GM21786 (cell line): ENCODE measurements around the gene PRMT9.

Experiments
- ATAC-seq: cut with Tn5 transposase; IDR thresholded peaks from one replicate; pipeline ENCODE4 v1.9.1; 2021; ENCODE audit not compliant: unreplicated experiment

Gene PRMT9

DNA sequence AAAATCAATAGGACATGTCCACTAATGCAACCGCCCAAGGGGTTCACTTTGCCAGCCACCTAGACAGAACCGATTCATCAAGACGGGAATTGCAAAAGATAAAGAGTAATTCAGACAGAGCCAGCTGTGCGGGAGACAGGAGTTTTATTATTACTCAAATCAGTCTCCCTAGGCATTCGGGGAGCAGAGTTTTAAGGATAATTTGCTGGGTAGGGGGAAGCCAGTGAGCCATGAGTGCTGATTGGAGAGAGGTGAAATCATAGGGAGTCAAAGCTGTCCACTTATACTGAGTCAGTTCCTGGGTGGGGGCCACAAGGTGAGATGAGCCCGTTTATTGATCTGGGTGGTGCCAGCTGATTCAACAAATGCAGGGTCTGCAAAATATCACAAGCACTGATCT, 58.2 kb downstream of the PRMT9 start:
- no peak for ATAC-seq

GRCh38 chr4:147620315-147620714, 63.6 kb downstream of the PRMT9 start:
- ATAC-seq: no peak

- peak; percentile 9 for ATAC-seq
Measured at GRCh38 chr4:147617841-147618691, 65.9 kb downstream of the PRMT9 start.

- peak; percentile 99 for ATAC-seq
Measured at GRCh38 chr4:147617173-147617840, 66.7 kb downstream of the PRMT9 start, which contains the start of gene TMEM184C. Gene TMEM184C (plus strand): TSS chr4:147617397. CDS start chr4:147617957, 560 bp downstream.

DNA sequence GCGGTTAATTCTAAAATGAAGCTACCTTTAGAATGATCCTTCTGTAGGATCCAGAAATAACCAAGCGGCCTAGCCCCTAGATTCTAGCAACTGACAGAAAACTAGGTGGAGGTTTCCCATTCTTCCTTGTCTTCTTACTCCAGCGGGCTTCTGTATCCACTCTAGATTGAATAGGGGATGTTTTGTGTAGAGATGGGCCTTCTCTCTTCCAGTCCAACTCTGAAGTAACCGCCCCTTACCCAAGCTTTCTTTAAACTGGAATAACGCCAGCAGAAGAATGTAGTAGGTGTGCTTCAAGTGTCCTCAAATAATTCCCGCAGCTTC, 67.2 kb downstream of the PRMT9 start:
- peak; percentile 7 for ATAC-seq

- ATAC-seq: no peak
Measured at GRCh38 chr4:147610686-147611085, 73.3 kb downstream of the PRMT9 start.

DNA sequence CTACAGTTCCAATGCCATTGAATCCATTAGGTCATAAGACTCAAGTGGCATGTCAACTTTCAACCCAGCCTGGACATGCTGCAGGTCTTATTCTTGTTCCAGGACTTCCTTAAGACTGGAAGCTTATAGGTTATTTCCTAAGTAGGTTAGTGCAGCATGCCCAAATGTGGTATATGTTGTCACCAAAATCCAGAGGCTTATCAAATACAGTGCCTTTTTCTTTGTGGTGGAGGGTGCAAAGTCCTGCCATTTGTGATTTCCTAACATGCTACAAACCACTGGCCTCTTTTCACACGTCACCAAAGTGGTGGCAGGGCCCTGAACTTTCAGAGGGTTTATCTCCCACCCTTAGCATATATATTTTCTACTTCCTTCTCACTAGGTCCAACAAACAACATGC, 76.5 kb downstream of the PRMT9 start:
- no peak for ATAC-seq

DNA sequence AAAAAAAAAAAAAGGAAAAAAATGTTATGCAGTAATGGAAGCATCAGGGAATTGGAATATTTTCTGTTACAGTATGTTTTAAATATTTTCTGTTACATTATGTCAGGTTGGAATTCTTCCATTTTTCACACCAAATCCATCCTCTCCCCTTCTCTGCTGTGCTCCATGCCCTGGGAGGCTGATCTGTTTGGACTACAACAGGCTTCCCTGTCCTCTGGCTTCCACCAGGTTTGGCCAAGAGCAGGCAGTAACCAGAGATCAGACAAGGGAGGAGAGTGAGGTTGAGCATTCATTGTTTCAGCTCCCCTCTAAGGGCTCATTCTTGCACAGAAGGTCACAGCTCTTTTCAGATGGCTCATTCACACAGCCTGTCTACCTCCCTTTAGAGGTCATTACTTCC, 78.5 kb downstream of the PRMT9 start:
- ATAC-seq: no peak

- no peak for ATAC-seq
Measured at GRCh38 chr4:147599769-147600168, 84.2 kb downstream of the PRMT9 start.

GRCh38 chr4:147599206-147599605, 84.8 kb downstream of the PRMT9 start:
- no peak for ATAC-seq

- no peak for ATAC-seq
Measured at GRCh38 chr4:147597561-147597960, 86.4 kb downstream of the PRMT9 start.

DNA sequence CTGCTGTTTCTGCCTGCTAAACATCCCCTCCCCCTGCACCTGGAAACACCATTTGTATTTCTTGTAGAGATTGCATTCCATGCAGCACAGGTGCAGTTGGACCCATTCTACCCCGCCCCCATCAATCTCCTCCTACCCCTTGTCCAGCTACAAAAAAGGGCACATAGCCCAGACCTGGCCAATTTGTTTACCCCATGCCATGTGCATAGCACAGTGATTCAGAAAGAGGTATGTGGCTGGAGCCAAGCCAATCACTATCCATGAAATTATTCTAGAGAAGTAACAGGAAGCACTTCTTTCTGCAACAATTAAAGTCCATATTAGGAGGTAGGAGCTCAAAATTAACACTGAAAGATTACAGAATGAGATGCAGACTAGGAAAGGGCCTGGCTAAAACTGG, 87.0 kb downstream of the PRMT9 start:
- ATAC-seq: no peak

- no peak for ATAC-seq
Measured at GRCh38 chr4:147596377-147596776, 87.6 kb downstream of the PRMT9 start.

DNA sequence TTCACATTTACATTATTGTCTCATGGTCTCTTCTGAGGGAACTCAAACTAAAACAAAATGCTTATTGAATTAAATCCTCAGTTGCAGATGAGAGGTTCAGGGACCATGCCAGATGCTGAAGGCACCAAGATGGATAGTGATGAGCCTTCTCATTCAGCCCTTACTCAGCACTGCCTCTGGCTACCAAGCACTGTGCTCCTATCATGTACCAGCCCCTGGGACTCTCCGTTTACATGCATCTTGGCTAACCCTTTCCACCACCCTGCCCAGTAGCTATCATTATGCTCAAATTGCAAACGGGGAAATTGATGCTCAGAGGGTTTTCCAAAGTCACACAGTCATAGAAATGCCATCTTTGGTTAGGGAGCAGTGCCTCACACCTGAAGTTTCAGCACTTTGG, 89.4 kb downstream of the PRMT9 start:
- no peak for ATAC-seq

DNA sequence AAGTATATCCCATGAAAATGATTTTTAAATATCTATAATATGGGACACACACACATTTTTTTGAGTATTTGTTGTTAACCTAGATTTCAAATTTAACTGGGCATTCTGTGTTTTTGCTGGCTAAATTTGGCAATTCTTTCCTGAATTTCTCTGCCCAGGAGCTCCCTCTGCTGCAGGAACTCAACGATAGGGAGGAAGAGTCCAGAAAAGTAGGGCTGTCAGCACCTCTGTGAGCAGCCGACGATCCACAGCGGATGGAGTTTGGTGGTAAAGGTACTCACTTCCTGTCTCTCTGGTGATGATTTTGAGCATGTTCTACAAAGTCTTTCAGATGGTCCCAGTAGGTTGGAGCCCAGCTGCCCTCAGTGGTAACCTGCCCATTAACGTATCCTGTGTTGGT, 89.9 kb downstream of the PRMT9 start:
- ATAC-seq: no peak

DNA sequence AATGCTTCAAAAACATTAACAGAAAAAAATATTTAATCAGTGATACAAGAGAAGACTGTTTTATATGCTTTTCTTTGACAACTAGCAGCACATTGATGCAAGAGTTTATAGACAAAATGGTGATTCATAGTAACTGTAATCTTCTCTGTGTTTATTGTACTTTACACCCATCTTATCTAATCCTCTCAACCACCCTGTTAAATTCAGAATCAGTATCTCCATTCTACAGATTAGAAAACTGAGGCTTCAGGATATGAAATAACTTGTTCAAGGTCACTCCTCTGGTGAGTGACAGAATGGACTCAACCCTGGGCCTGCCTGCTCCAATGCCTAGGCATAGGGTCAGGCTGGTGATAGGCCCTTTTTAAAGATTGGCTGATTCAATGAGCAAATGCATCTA, 92.9 kb downstream of the PRMT9 start:
- no peak for ATAC-seq

- ATAC-seq: peak; percentile 55
Measured at GRCh38 chr4:147590249-147590920, 93.6 kb downstream of the PRMT9 start.

DNA sequence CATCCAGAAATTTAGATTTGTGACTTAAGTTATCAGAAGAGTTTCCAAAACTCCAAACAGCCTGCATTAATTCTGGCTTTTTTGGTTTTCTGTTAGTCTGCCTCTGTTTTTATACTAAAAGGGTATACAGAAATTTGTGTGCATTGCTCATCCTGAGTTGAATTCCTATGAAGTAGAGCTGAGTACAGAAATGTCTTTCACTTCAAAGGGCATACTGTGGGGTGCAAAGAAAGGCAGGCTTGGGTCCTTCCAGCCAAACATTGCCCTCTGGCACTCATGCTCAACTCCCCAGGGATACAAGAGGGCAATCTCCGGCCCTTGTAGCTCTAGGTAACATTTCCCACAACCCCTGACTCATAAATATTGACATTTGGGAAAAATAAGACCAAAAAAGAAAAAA, 94.4 kb downstream of the PRMT9 start:
- no peak for ATAC-seq
